ENCODE results near the gene ZC3H12D.
A peak's percentile ranks its signal among the peaks of the same experiment; 100 is the strongest.
"Not testable (repeated sequence)": the region's sequence is repeated elsewhere in the genome, so short reads cannot be mapped to it uniquely, and the experiment has no call there.

Gene ZC3H12D

GRCh38 chr6:149484733-149485700 is at the start of gene ZC3H12D:
TSS of gene ZC3H12D (minus strand) at chr6:149485014. CDS start at chr6:149474543, 10,471 bp downstream.
- peak; percentile 45 to 71 for DNase-seq (ENCODE audit: low read depth in 2 of 2)

GRCh38 chr6:149529650-149530049 is 44.8 kb upstream of the ZC3H12D start:
- DNase-seq (ENCODE audit: low read depth in 2 of 2), result no peak

- no peak for DNase-seq (ENCODE audit: low read depth in 2 of 2)
Measured at GRCh38 chr6:149515494-149515893, 30.7 kb upstream of the ZC3H12D start.

GRCh38 chr6:149513915-149514314 is 29.1 kb upstream of the ZC3H12D start:
- no peak for DNase-seq (ENCODE audit: low read depth in 2 of 2)

GRCh38 chr6:149510793-149511512 is 26.1 kb upstream of the ZC3H12D start:
- no peak for DNase-seq (ENCODE audit: low read depth in 2 of 2)

- DNase-seq (ENCODE audit: low read depth in 2 of 2), result no peak
Measured at GRCh38 chr6:149508485-149508884, 23.7 kb upstream of the ZC3H12D start.

GRCh38 chr6:149503872-149504271 is 19.1 kb upstream of the ZC3H12D start:
- no peak for DNase-seq (ENCODE audit: low read depth in 2 of 2)

GRCh38 chr6:149503276-149503675 is 18.5 kb upstream of the ZC3H12D start:
- no peak for DNase-seq (ENCODE audit: low read depth in 2 of 2)

- no peak for DNase-seq (ENCODE audit: low read depth in 2 of 2)
Measured at GRCh38 chr6:149501768-149502167, 17.0 kb upstream of the ZC3H12D start.

- no peak for DNase-seq (ENCODE audit: low read depth in 2 of 2)
Measured at GRCh38 chr6:149501201-149501600, 16.4 kb upstream of the ZC3H12D start.

- DNase-seq (ENCODE audit: low read depth in 2 of 2), result no peak
Measured at GRCh38 chr6:149500096-149500495, 15.3 kb upstream of the ZC3H12D start.

- no peak for DNase-seq (ENCODE audit: low read depth in 2 of 2)
Measured at GRCh38 chr6:149499066-149499465, 14.3 kb upstream of the ZC3H12D start.

GRCh38 chr6:149497365-149497764 is 12.6 kb upstream of the ZC3H12D start:
- DNase-seq (ENCODE audit: low read depth in 2 of 2), result no peak

- DNase-seq (ENCODE audit: low read depth in 2 of 2), result not testable (repeated sequence)
Measured at GRCh38 chr6:149496597-149496996, 11.8 kb upstream of the ZC3H12D start.

GRCh38 chr6:149495349-149496016 is 10.7 kb upstream of the ZC3H12D start:
- not testable (repeated sequence) for DNase-seq (ENCODE audit: low read depth in 2 of 2)

GRCh38 chr6:149494810-149495209 is 10.0 kb upstream of the ZC3H12D start:
- not testable (repeated sequence) for DNase-seq (ENCODE audit: low read depth in 2 of 2)

- no peak for DNase-seq (ENCODE audit: low read depth in 2 of 2)
Measured at GRCh38 chr6:149493761-149494320, 9.0 kb upstream of the ZC3H12D start.

- DNase-seq (ENCODE audit: low read depth in 2 of 2), result no peak
Measured at GRCh38 chr6:149492798-149493343, 8.1 kb upstream of the ZC3H12D start.

- DNase-seq (ENCODE audit: low read depth in 2 of 2), result no peak
Measured at GRCh38 chr6:149489967-149490366, 5.2 kb upstream of the ZC3H12D start.

- DNase-seq (ENCODE audit: low read depth in 2 of 2), result peak in 1 of 2 donors; percentile 33
Measured at GRCh38 chr6:149488815-149489214, 4.0 kb upstream of the ZC3H12D start.

GRCh38 chr6:149487316-149487715 is 2.5 kb upstream of the ZC3H12D start:
- no peak for DNase-seq (ENCODE audit: low read depth in 2 of 2)
